Muscle layer of duodenum (tissue), 2 donors: Measurements from ENCODE around the gene WWC2.

Source experiments
- H3K27ac ChIP-seq: one replicate; pipeline ENCODE4 v1.7.0; 2013; ENCODE audit warnings: mild to moderate bottlenecking, low read length
- H3K27me3 ChIP-seq: one replicate; pipeline ENCODE4 v1.7.0; 2013; ENCODE audit warnings: low read depth, mild to moderate bottlenecking, control low read depth, low read length
- H3K36me3 ChIP-seq, 2 donors: one replicate each; pipeline ENCODE4 v1.7.0; 2013; ENCODE audit warnings: low read length in 2 of 2, control low read depth in 1 of 2, mild to moderate bottlenecking in 1 of 2; ENCODE audit not compliant: insufficient read depth in 2 of 2, control insufficient read depth in 1 of 2
- H3K4me1 ChIP-seq, 2 donors: one replicate each; pipeline ENCODE4 v1.7.0; 2013; ENCODE audit warnings: low read length in 2 of 2, mild to moderate bottlenecking in 2 of 2, control low read depth in 1 of 2, moderate library complexity in 1 of 2; ENCODE audit not compliant: insufficient read depth in 2 of 2, control insufficient read depth in 1 of 2
- H3K4me3 ChIP-seq, 2 donors: one replicate each; pipeline ENCODE4 v1.7.0; 2013; ENCODE audit warnings: low read length in 2 of 2, low read depth in 1 of 2, mild to moderate bottlenecking in 1 of 2
- H3K9me3 ChIP-seq, 2 donors: one replicate each; pipeline ENCODE4 v1.7.0; 2013; ENCODE audit warnings: low read length in 2 of 2, control low read depth in 1 of 2, mild to moderate bottlenecking in 1 of 2; ENCODE audit not compliant: control insufficient read depth in 1 of 2
- donor health status: healthy.

Gene WWC2

DNA sequence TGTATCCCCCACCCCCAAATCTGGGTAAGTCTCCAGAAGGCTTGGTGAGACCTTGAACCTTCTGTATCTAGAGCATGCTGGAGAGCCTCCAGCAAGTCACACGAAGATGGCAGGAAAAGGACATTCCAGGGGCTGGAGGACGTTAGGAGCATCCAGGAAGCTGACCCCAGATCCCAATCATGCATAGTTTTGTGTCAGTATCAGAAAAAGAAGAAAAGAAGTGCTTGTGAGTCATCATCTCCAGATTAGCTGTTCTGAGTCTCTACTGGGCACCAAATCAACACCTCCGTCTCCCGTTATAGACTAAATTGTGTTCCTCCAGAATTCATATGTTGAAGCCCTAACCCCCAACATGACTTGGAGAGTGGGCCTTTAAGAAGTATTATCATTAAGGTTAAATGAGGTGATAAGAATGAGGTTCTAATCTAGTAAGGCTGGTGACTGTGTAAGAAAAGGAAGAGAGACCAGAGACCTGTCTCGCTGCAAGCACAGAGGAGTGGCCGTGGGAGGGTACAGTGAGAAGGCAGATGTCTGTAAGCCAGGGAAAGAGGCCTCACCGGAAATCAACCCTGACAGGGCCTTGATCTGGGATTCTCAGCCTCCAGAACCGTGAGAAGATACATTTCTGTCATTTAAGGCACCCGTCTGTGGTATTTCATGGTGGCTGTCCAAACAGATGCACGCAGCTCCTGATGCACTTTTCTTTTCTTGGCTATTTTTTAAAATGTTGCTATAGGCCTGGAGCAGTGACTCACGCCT lies 261.3 kb downstream of the WWC2 start:
- peaks cover 0 to 4% of the 10 kb centered on the region in 2 donors for H3K4me1 ChIP-seq
- H3K27me3 ChIP-seq, result no peaks in the 10 kb centered on the region
- no peak overlapping the region for H3K4me3 ChIP-seq
- H3K36me3 ChIP-seq, result no peaks in the 10 kb centered on the region
- H3K27ac ChIP-seq, result no peak overlapping the region
- H3K9me3 ChIP-seq, result no peaks in the 10 kb centered on the region

DNA sequence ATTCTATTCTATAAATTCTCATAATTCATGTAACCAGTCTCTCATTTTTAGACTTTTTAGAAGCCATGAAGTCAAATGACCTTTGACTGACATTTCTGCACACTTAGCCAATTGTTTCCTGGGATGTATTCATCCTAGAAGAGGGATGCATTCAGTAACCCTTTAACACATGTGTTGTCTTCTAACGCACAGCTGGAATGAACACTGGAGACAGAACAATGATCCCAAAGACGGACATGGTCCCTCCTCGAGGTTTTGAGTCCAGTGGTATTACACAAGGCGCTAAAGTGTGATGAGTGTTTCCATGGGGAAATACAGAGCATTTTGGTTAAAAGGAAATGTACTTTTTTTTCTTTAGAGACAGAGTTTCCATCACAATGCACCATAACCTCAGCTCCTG lies 263.0 kb downstream of the WWC2 start:
- Histone ChIP-seq H3K36me3 (no peaks in the 10 kb centered on the region), H3K4me3 (no peak overlapping the region), H3K27ac (no peak overlapping the region), H3K4me1 (no peaks in the 10 kb centered on the region), H3K27me3 (no peaks in the 10 kb centered on the region), H3K9me3 (no peaks in the 10 kb centered on the region)

DNA sequence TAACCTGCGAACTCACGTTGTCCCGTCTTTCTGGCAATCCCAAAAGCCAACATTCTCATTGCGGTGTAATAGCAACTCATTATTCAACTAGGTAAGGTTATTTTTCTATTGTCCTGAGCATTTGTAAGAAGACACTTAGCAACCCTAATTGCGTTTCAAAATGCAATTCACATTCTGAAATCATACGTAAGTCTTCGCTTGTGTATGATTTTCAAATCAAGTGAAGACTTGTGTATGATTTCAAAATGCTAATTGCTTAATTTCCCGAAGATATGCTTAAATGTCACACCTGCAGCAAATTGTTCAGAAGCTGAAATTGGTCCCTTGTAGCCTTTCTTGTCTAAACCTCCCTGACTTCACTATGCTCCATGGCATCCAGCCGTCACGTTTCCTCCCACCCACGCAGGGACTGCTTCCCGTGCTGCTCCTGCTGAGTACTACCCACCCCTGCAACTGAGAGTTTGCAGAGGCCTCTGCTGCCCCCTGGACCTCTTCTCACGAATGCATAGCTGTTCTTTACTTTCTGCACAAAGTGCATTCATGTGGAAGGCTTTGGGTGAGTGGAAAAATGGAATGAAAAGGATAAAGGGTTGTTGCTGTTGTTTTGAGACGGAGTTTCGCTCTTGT lies 264.0 kb downstream of the WWC2 start:
- H3K4me1 ChIP-seq, result no peaks in the 10 kb centered on the region
- no peaks in the 10 kb centered on the region for H3K36me3 ChIP-seq
- H3K27me3 ChIP-seq, result no peaks in the 10 kb centered on the region
- no peaks in the 10 kb centered on the region for H3K9me3 ChIP-seq
- H3K27ac ChIP-seq, result no peak overlapping the region
- H3K4me3 ChIP-seq, result no peak overlapping the region

DNA sequence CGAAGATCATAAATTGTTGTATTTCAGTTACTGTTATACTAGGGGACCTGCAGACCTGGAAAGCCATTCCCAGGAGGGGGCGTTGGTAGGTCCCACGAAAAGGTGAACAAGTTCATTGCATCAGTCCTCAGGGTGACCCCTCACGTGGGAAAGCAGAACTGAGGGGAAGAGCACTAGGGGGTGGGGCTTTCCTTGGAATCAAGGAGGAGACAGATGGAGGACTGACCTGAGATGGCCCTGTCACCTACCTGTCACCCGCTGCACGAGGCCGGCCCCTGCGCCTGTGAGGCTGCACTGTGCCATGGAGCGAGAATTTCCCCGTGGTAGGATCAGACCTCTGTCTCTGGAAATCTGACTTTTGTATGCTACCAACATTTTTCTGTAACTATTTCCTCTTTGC lies 265.0 kb downstream of the WWC2 start:
- H3K36me3 ChIP-seq, result no peaks in the 10 kb centered on the region
- no peaks in the 10 kb centered on the region for H3K27me3 ChIP-seq
- H3K27ac ChIP-seq, result no peak overlapping the region
- no peak overlapping the region for H3K4me3 ChIP-seq
- H3K9me3 ChIP-seq, result no peaks in the 10 kb centered on the region
- H3K4me1 ChIP-seq, result no peaks in the 10 kb centered on the region

DNA sequence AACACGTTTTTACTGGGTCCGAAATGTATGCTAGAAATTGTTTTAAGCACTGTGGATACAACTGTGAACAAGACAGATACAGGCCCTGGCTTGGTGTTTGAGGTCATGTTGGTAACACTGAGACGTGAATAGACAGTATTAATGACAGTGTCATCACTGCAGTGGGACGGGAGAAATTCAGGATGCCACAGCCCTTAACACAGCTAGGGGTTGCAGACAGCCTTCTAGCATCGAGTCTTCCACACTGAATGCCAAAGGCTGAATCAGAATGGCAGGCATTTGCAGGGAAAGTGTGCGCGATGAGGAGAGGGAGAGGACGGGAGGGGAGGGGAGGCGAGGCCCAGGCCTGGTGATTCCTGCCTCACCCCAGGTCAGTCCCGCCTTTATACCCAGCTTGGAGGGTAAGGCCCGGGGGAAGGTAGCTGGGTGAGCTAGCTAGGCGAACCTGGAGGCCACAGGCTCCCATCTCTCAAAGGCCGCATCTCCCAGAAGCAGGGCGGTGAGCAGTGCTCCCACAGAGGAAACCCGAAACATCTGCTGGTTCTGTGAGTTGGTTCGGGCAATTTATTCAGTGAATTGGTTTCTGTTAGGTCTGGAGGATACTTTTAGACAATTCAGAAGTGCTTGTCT lies 267.3 kb downstream of the WWC2 start:
- Histone ChIP-seq H3K4me3 (no peak overlapping the region), H3K36me3 (no peaks in the 10 kb centered on the region), H3K27ac (no peak overlapping the region), H3K4me1 (no peaks in the 10 kb centered on the region), H3K9me3 (no peaks in the 10 kb centered on the region), H3K27me3 (no peaks in the 10 kb centered on the region)

DNA sequence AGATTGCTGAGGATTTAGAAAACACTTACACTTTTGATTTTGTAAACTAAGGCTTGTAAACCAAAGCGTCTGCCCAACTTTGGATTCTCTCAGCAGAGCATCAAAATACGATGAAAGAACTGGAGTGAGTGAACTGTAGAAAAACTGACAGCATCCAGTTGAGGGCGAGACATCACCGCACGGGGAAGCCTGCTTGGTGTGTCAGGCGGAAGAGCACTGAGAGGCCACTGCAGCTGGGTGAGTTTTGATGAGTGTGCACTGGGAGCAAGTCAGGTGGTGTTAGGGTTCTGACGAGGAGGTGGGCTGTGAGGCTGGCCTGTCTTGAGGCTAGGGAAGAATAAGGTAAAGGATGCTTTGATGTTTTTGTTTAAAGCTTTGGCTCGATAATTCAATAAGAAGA lies 270.0 kb downstream of the WWC2 start:
- Histone ChIP-seq H3K9me3 (peaks cover 0 to 8% of the 10 kb centered on the region in 2 donors), H3K4me3 (no peak overlapping the region), H3K36me3 (no peaks in the 10 kb centered on the region), H3K4me1 (no peaks in the 10 kb centered on the region), H3K27ac (no peak overlapping the region), H3K27me3 (no peaks in the 10 kb centered on the region)
